Right lobe of liver (tissue), 6 donors: Measurements from ENCODE around the gene ADGRF4. TPM values are rescaled to one million over a fixed set of nuclear protein-coding genes. Genes with fewer than 3 reads are reported as not detected.

ENCODE experiments used
- ATAC-seq, 4 donors: fragments of 200-7000 bp; cut with Tn5 transposase; one replicate each; pipeline ENCODE4 v1.9.1; 2020; ENCODE audit warnings: mild to moderate bottlenecking in 4 of 4, moderate library complexity in 4 of 4
- DNase-seq, 3 donors: peaks; one replicate each; pipeline ENCODE4 v3.0.0-alpha.2; 2020
- H3K27ac ChIP-seq, 3 donors: fragments of 200-600 bp; one replicate each; pipeline ENCODE4 v1.8.0; 2022
- H3K27me3 ChIP-seq, 2 donors: fragments of 200-600 bp; one replicate each; pipeline ENCODE4 v1.8.0; 2022
- H3K36me3 ChIP-seq, 4 donors: fragments of 200-600 bp; sonication (generic) in 1 of 4; one replicate each; pipeline versions ENCODE4 v1.5.1 to v1.8.0; 2017 to 2022; ENCODE audit warnings: control low read depth in 1 of 4
- H3K4me1 ChIP-seq, 4 donors: fragments of 200-600 bp; sonication (generic) in 1 of 4; one replicate each; pipeline versions ENCODE4 v1.5.1 to v1.8.0; 2017 to 2022; ENCODE audit warnings: control low read depth in 1 of 4
- H3K4me3 ChIP-seq, 3 donors: fragments of 200-600 bp; one replicate each; pipeline ENCODE4 v1.8.0; 2022
- H3K9me3 ChIP-seq, 4 donors: fragments of 200-600 bp; sonication (generic) in 1 of 4; one replicate each; pipeline versions ENCODE4 v1.5.1 to v1.8.0; 2017 to 2022; ENCODE audit warnings: control low read depth in 1 of 4
- CTCF ChIP-seq, 4 donors: fragments of 200-600 bp in 3 of 4; fragments of 450-650 bp in 1 of 4; IDR thresholded peaks; one replicate each; pipeline versions ENCODE4 v1.5.1 to v1.8.0; 2016 to 2022; ENCODE audit warnings: antibody characterized with exemption in 4 of 4, mild to moderate bottlenecking in 2 of 4
- POLR2A ChIP-seq: fragments of 450-650 bp; IDR thresholded peaks from one replicate; pipeline ENCODE4 v1.6.1; 2017; ENCODE audit warnings: antibody characterized with exemption, mild to moderate bottlenecking
- WGBS: methylation state at CpG from one replicate; pipeline ENCODE4 v1.1.6; 2018; ENCODE audit warnings: low coverage, low lambda C conversion rate; ENCODE audit not compliant: insufficient coverage; ENCODE audit errors: missing lambda C conversion rate; 5-methylcytosine and 5-hydroxymethylcytosine counted together
- intact Hi-C, 2 donors: fragments of 100-400 bp; cut with DNase I; formaldehyde crosslinking; loops; one replicate each; pipeline versions ENCODE4 v1.11.2 to v1.14.1; 2022
- total RNA-seq, 6 experiments: library from RNA; depleted of rRNA in 2 of 6; stranded (reverse); fragments of >200 nt in 2 of 6; fragmentation: NEBNext Ultra II Directional in 3 of 6; extraction: Animal tissue kit (Norgen Biotek cat#: 25700) in 3 of 6; gene quantifications; one replicate each; pipeline versions ENCODE4 v1.1.0 to v1.2.4, GENCODE V29; 2016 to 2023
- donor health status: DM: no; HTN: yes; CAD: no.
- donor health status: DM: no; HTN: no; CAD: no.
- donor health status: DM: no; HTN: no; CAD: no.
- donor health status: DM: no; HTN: yes; CAD: no.
- donor health status: DM: no; HTN: yes; CAD: no.

Gene ADGRF4
- total RNA-seq, 6 experiments from 2014 or later = not detected

GRCh38 chr6:47672816-47673215 lies 25.6 kb upstream of the ADGRF4 start:
- 60% methylated on average over 1 of the region's 1 CpG for WGBS
- Histone ChIP-seq H3K27me3 (no peaks in the 10 kb centered on the region), H3K27ac (no peak overlapping the region), H3K4me3 (no peak overlapping the region), H3K4me1 (no peaks in the 10 kb centered on the region), H3K36me3 (no peaks in the 10 kb centered on the region), H3K9me3 (no peaks in the 10 kb centered on the region)
- no peak for DNase-seq
- no peak for ATAC-seq
- TF ChIP-seq POLR2A (no peak), CTCF (IDR thresholded peaks at IDR 0.05) (no peak)
- intact Hi-C loops = no loop called here

GRCh38 chr6:47674673-47675072 lies 23.7 kb upstream of the ADGRF4 start:
- H3K4me3 ChIP-seq = no peak overlapping the region
- DNase-seq = no peak
- WGBS = 79% methylated on average over 3 of the region's 3 CpGs
- H3K9me3 ChIP-seq = no peaks in the 10 kb centered on the region
- intact Hi-C loops = no loop called here
- TF ChIP-seq POLR2A = no peak
- no peaks in the 10 kb centered on the region for H3K27me3 ChIP-seq
- no peaks in the 10 kb centered on the region for H3K4me1 ChIP-seq
- no peaks in the 10 kb centered on the region for H3K36me3 ChIP-seq
- no peak overlapping the region for H3K27ac ChIP-seq
- ATAC-seq = no peak

GRCh38 chr6:47677381-47678100 lies 20.8 kb upstream of the ADGRF4 start:
- no peak for ATAC-seq
- intact Hi-C loops = no loop called here
- Histone ChIP-seq H3K36me3 (no peaks in the 10 kb centered on the region), H3K27me3 (no peaks in the 10 kb centered on the region), H3K9me3 (no peaks in the 10 kb centered on the region), H3K4me3 (no peak overlapping the region), H3K4me1 (no peaks in the 10 kb centered on the region), H3K27ac (no peak overlapping the region)
- 39% methylated on average over 4 of the region's 4 CpGs for WGBS
- TF ChIP-seq POLR2A = no peak
- TF ChIP-seq CTCF (IDR thresholded peaks at IDR 0.05) = no peak
- DNase-seq = no peak

- DNase-seq (no peak), ATAC-seq (no peak)
- intact Hi-C loops = no loop called here
- no peaks in the 10 kb centered on the region for H3K4me1 ChIP-seq
- no peaks in the 10 kb centered on the region for H3K9me3 ChIP-seq
- H3K4me3 ChIP-seq = no peak overlapping the region
- no peaks in the 10 kb centered on the region for H3K27me3 ChIP-seq
- 100% methylated on average over 1 of the region's 1 CpG for WGBS
- TF ChIP-seq CTCF (IDR thresholded peaks at IDR 0.05) = no peak
- no peak for TF ChIP-seq POLR2A
- no peak overlapping the region for H3K27ac ChIP-seq
- H3K36me3 ChIP-seq = no peaks in the 10 kb centered on the region
Observed at GRCh38 chr6:47678739-47679138, 19.6 kb upstream of the ADGRF4 start.

- no peaks in the 10 kb centered on the region for H3K9me3 ChIP-seq
- H3K27ac ChIP-seq = no peak overlapping the region
- H3K4me3 ChIP-seq = no peak overlapping the region
- DNase-seq = no peak
- ATAC-seq = no peak
- 45% methylated on average over 3 of the region's 4 CpGs for WGBS
- H3K27me3 ChIP-seq = no peaks in the 10 kb centered on the region
- H3K36me3 ChIP-seq = no peaks in the 10 kb centered on the region
- no peaks in the 10 kb centered on the region for H3K4me1 ChIP-seq
- TF ChIP-seq POLR2A = no peak
- TF ChIP-seq CTCF (IDR thresholded peaks at IDR 0.05) = no peak
- intact Hi-C loops = no loop called here
Observed at GRCh38 chr6:47679322-47679906, 19.0 kb upstream of the ADGRF4 start.
